Type B pancreatic cell (in vitro differentiated cells): Measurements from ENCODE around the gene HHAT. TPM values are rescaled to one million over a fixed set of nuclear protein-coding genes. Genes with fewer than 3 reads are reported as not detected.

Source experiments
- DNase-seq: peaks from one replicate; pipeline ENCODE4 v3.0.0; 2021; ENCODE audit warnings: mixed read lengths; ENCODE audit not compliant: unreplicated experiment; ENCODE audit errors: extremely low spot score
- H3K27ac Mint-ChIP-seq: 2 replicates; pipeline ENCODE4 v1.8.0; 2021; ENCODE audit warnings: mild to moderate bottlenecking, mixed read lengths
- H3K27me3 Mint-ChIP-seq: 2 replicates; pipeline ENCODE4 v1.8.0; 2021; ENCODE audit warnings: mixed read lengths
- H3K36me3 Mint-ChIP-seq: 2 replicates; pipeline ENCODE4 v1.8.0; 2021; ENCODE audit warnings: mixed read lengths
- H3K4me1 Mint-ChIP-seq: one replicate; pipeline ENCODE4 v1.8.0; 2021; ENCODE audit warnings: mixed read lengths; ENCODE audit not compliant: unreplicated experiment
- H3K4me3 Mint-ChIP-seq: 2 replicates; pipeline ENCODE4 v1.8.0; 2021; ENCODE audit warnings: mild to moderate bottlenecking, mixed read lengths
- H3K9me3 Mint-ChIP-seq: 2 replicates; pipeline ENCODE4 v1.8.0; 2021; ENCODE audit warnings: mixed read lengths
- CTCF ChIP-seq: fragments of 200-600 bp; sonication (generic); conservative IDR thresholded peaks from 2 replicates; pipeline ENCODE4 v1.5.0; 2021; ENCODE audit warnings: antibody characterized with exemption, mild to moderate bottlenecking
- total RNA-seq: library from RNA; stranded (reverse); gene quantifications from 2 replicates; pipeline ENCODE4 v1.2.1, GENCODE V29; 2021; ENCODE audit warnings: low replicate concordance

The HHAT gene
- total RNA-seq, 1 donor from 2014 or later = 9.0 TPM

GRCh38 chr1:210336362-210336761 lies 7.7 kb downstream of the HHAT start:
- no peak for TF ChIP-seq CTCF
- Mint-ChIP-seq H3K4me3 (no peak overlapping the region), H3K4me1 (no peaks in the 10 kb centered on the region), H3K27me3 (no peaks in the 10 kb centered on the region), H3K27ac (no peak overlapping the region), H3K9me3 (no peaks in the 10 kb centered on the region), H3K36me3 (no peaks in the 10 kb centered on the region)
- DNase-seq = no peak

DNA sequence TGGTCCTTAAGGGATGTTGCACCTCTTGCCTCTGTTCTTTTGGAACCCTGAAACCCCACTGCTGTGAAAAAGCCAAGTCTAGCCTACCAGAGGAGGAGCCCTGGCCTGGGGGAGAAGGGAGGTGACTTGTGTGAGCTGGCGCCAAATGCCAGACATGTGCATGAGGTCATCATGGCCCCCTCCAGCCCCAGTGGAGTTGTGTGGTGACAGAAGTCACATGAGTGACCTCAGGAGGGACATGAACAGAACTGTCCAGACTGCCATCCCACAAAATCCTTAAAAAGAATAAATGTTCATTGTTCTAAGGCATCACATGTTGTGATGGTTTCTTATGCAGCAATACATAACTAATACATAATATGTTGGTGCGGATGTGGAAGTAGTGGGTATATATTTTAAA lies 10.8 kb downstream of the HHAT start:
- no peak overlapping the region for H3K27ac Mint-ChIP-seq
- H3K27me3 Mint-ChIP-seq = no peaks in the 10 kb centered on the region
- DNase-seq = no peak
- H3K4me1 Mint-ChIP-seq = no peaks in the 10 kb centered on the region
- no peak overlapping the region for H3K4me3 Mint-ChIP-seq
- H3K36me3 Mint-ChIP-seq = no peaks in the 10 kb centered on the region
- no peak for TF ChIP-seq CTCF
- no peaks in the 10 kb centered on the region for H3K9me3 Mint-ChIP-seq

DNA sequence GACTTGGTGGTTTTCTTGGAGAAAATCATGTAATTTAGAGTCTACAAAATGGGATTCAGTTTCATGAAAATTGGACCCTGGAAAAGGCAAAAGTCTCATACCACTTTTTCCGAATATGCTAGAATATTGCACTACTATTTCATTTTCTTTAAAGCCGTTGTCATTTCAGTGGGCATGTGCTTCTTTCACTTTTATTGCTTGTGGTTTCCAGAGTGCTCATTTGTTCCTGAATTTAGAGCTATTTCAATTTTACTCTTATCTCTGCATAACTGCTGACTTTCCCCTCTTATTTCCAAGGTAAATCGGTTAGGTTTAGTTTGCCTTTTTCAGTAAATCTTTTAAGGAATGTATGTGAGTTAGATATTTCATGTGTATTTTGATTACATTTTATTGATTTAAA lies 11.6 kb downstream of the HHAT start:
- Mint-ChIP-seq H3K4me3 (no peak overlapping the region), H3K27ac (no peak overlapping the region), H3K9me3 (no peaks in the 10 kb centered on the region), H3K27me3 (no peaks in the 10 kb centered on the region), H3K36me3 (no peaks in the 10 kb centered on the region), H3K4me1 (no peaks in the 10 kb centered on the region)
- no peak for DNase-seq
- TF ChIP-seq CTCF = no peak

GRCh38 chr1:210340841-210341240 lies 12.1 kb downstream of the HHAT start:
- Mint-ChIP-seq H3K9me3 (no peaks in the 10 kb centered on the region), H3K27me3 (no peaks in the 10 kb centered on the region), H3K36me3 (no peaks in the 10 kb centered on the region), H3K4me3 (no peak overlapping the region), H3K4me1 (no peaks in the 10 kb centered on the region), H3K27ac (no peak overlapping the region)
- TF ChIP-seq CTCF = no peak
- no peak for DNase-seq

- Mint-ChIP-seq H3K27me3 (no peaks in the 10 kb centered on the region), H3K27ac (no peak overlapping the region), H3K9me3 (no peaks in the 10 kb centered on the region), H3K4me1 (no peaks in the 10 kb centered on the region), H3K36me3 (no peaks in the 10 kb centered on the region), H3K4me3 (no peak overlapping the region)
- no peak for DNase-seq
- TF ChIP-seq CTCF = no peak
These were observed 14.5 kb downstream of the HHAT start for GRCh38 chr1:210342986-210343780.
